Dermis blood vessel endothelial cell (primary cell): Measurements from ENCODE around the gene RTP5. TPM values are rescaled to one million over a fixed set of nuclear protein-coding genes. Genes with fewer than 3 reads are reported as not detected.

Experiments used
- DNase-seq: peaks from one replicate; pipeline ENCODE4 v3.0.0; 2010
- total RNA-seq: library from RNA; depleted of rRNA; stranded (reverse); fragments of >200 nt; gene quantifications from 2 replicates; pipeline ENCODE4 v1.2.3, GENCODE V29; 2014

Gene RTP5
- total RNA-seq, 1 donor from 2014 or later, result not detected

DNA sequence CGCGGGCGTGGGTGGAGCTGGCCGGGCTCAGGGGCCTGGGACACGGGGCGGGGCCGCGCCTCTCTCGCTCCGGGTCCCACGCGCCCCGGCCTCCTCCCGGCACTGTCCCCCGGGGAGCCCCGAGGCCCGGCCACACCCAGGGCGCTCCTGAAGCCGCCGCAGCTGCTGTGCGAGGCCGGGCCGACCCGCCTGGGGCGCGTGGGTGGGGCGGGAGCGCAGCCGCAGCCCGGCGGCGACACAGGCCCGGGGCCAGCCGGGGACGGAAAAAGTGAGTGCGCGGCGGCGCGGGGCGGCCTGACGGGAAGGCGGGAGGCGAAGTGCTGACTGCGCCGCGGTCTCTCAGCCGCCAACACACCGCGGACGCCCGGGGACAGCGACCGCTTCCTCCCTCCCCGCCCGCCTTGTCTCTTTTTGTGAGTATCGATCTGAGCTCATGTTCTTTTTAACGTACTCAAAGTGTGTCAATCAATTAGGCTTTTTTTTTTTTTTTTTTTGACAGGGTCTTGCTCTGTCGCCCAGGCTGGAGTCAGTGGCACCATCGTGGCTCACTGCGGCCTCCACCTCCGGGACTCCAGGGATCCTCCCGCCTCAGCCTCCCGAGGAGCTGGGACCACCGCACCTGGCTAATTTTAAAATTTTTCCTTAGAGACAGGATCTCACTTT is 25.3 kb upstream of the RTP5 start:
- peak; percentile 55 for DNase-seq

DNA sequence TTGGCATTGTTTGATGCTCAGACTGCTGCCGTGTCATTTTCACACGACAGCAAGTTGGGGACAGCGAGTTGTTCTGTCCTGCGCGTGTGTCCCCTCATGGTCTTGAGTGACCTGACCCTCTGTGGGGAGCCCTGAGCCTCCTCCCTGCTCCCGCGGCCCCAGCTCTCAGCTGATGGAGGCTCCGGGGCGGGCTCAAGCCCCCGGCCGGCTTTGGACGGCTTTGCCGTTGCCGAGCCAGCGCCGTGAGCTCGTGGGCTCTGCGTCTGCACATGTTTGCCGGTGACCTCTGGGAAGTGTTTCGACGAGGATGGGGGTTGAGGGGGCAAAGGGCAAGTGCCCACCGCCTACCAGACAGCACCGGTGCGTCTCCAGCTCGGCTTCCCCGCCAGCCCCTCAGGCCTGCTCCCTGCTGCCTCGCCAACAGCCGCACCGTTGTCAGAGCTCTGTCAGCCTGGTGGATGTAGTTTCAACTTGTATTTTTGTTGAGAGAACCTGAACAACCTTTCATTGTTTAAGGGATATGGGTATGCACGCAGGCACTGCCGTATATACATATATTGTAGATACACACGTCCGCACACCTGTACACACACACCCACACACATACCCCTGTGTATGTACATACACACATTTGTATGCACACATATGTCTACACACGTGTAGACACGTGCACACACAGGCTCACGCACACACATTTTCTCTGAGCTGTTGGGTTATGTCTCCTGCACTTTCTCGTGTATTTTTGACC is 24.5 kb upstream of the RTP5 start:
- DNase-seq, result no peak

DNA sequence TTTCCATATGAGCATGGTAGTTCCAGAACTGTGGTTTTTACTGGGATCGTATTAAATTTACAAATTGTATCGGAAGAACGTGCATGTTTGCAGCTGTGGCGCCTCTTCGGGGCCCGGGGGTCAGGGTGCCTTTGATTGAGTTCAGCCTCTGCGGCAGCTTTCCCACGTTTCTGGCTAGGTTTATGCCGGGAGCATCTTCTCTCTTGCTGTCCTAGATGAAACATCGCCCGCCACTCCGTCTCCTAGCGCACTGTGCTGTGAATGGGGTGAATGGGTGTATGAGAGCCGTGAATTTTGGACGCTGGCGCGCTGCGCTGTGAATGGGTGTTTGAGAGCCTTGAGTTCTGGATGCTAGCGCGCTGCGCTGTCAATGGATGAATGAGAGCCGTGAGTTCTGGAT is 23.1 kb upstream of the RTP5 start:
- no peak for DNase-seq

DNA sequence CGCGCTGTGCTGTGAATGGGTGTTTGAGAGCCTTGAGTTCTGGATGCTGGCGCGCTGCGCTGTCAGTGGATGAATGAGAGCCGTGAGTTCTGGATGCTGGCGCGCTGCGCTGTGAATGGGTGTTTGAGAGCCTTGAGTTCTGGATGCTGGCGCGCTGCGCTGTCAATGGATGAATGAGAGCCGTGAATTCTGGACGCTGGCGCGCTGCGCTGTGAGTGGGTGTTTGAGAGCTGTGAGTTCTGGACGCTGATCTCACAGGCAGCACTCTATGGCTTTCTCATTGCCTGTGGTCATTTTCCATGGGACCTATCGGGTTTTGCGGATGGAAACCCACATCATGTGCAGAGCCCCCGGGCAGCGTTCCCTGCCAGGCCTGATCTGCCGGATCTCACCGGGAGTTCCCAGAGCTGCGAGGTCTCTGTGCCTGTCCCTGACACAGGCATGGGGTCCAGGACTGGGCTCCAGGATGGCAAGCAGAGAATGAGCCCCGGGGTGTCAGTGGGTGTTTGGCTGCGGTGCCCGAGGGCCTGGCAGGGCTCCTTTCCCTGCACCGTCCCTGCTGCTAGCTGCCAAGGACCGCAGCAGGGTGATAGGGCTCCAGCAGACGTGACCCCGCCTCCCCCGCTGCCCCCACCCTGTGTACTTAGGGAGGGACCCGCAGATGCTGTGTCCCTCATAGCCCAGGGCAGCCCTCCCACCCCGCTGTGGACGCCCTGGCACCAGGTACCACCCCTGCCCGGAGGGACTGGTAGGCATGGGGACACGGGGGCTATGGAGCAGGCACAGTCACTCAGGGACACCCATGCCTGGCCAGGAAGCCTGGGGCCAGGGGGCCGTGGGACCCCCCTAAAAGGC is 20.5 kb upstream of the RTP5 start:
- no peak for DNase-seq

DNA sequence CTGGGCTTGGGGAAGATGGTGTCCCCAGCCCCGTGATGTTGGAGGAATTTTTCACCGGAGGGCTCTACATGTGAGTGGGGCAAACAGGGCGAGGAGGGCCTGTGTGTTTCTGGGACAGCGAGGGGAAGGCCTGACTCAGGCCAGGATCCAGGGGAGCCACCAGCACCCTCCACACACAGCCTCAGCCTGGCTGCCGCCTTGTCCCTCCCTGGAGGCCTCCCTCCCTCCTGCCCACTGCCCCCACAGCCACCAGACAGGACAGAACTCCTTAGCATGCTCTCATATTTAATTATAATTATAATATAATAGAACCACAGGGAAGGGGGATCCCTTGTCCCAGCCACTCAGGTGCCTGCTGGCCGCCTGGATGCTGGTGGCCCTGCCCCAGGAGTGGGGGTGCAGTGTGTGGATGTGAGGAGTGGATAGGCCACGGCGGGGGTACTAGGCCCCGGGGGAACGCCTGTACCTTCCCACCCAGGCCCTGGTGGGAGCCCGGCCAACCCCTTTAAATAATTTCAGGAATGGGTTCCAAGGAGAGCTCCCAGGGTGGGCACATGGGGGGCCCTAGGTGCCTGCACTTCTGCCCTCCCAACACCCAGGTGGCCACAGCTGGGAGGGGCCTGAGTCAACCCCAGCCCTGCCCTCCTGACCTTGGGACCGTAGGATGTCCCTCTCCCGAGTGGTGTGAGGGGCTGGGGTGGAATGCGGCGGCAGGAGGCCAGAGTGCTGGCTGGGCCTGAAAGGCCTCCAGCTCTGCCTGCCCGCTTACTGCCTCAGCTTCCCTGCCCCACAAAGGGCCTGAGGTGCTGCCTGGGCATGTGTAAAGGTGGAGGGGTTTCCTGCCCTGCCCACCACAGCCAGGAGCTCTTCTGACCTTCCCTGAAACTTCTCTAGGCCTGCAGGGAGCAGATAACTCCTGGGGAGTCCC is 19.6 kb upstream of the RTP5 start:
- DNase-seq, result no peak

DNA sequence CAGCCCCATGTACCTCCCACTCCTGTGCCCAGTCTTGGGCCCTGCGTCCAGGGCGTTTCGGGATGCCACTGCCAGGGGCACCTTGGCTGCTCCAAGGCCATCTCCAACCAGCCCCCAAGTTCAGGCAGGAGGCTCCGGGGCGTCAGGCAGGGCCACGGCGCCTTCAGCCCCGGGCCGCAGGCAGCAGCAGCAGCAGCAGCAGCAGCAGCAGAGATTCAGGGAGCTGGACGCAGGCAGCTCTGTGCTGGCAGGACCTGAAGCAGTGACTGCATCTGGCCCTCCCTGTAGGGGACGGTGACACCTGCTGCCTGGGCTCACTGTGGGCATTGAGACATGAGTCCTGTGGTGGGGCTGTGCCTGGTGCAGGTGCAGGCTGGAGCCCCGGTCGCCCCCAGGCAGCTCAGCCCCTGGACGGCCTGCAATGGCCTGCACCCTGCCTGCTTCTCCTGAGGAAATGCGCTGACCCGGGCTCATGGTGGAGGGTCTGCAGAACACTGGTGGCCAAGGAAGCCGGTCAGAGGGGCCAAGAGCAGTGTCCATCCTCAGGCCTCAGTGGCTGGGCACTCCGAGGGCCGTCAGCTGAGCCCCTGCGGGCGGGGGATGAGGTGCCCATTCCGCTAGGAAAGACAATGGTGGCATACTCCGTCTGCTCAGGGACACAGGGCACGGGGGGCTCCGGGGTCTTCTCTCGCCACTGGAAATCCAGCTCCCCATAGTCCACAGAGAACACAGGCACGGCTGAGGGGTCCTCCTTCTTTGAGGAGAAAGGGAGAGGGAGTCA is 18.8 kb upstream of the RTP5 start:
- no peak for DNase-seq

DNA sequence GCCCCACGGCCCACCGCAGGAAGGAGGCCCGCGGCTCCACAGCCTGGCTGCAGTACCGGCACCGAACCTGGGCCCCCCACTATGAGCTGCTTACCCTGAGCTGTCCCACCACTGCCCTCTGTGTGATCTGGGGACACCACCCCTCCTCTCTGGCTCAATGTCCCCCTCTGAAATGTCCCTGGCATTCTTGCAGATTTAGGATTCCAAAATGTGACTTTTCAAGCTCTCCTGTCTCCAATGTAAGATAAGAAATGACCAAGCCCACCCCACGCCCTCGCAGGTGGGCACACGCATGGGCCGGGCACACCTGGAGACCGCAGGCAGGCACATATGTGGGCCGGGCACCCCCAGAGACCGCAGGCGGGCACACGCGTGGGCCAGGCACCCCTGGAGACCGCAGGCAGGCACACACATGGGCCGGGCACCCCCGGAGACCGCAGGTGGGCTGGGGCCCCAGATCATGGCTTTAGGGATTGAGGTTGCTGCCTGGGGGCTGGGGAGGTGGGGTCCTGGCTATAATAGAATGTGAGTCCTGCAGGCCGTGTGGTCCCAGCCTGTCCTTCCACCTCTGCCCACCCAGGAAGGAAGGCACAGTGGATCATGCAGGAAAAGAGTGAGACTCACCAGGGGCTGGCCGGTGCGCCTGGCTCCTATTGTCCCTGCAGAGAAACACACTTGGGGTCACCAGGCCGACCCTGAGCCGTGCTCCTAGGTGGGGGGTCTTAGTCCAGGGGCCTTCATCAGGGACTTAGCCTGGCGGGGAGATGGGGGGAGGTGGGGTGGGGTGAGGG is 18.0 kb upstream of the RTP5 start:
- no peak for DNase-seq

DNA sequence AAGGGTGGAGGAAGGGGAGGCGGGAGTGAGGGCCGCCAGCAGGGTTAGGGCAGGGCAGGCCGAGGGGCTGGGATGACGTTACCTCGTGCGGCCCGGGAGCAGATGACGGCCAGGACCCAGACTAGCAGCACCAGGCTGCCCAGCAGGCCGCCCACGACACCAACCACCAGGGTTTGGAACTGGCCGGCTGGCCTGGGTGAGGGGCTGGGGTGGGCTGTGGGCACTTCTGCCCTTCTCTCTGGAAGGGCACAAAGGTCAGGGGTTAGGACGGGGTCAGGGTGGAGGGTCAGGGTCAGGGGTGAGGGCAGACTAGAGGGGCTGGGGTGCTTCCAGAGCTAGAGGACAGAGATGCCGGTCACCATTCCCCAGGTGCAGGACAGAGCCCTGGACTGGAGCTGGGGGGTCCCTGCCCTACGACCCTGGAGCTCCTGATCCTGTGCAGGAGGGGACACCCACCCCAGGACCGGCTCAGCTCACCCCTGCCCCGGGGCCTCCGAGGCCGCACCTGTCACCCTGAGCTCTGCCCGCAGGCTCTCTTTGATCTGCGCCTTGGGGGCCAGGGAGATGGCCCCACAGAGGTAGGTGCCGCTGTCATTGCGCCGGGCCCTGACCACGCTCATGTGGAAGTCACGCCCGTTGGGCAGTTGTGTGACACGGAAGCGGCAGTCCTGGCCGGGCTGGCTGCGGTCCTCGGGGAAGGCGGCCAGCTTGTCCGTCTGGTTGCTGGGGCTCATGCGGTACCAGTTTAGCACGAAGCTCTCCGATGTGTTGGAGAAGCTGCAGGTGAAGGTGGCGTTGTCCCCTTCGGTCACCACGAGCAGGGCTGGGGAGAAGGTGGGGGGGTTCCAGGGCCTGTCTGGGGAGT is 17.2 kb upstream of the RTP5 start:
- no peak for DNase-seq

DNA sequence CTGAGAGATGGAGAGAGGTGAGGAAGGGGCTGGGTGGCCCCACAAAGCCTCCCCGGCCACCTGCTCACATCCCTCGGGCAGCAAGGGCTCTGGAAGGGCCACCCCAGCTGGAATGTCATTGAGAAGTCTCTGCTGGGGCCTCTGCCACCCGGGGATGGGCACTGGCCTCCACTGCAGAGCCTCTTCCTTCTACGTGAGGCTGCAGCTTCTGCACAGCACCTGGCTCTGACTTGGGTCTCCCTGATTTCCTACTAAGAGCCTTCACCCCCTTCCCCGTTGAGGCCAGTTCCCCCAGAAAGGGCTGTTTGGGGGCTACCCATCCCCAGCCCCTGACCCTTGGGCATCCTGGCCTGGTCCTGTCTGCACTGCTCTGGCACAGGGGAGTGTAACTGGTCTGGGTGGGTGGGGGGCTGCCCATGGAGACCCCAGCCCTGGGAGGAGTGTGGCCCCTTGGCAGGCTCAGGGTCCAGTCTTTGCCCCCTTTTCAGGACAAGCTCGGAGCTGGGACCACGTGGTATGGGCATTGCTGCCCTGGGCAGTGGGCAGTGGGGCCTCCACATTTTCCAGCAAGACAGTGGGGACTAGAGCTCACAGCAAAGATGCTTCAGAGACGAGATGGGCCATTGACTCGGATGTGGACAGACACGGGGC is 16.4 kb upstream of the RTP5 start:
- no peak for DNase-seq

DNA sequence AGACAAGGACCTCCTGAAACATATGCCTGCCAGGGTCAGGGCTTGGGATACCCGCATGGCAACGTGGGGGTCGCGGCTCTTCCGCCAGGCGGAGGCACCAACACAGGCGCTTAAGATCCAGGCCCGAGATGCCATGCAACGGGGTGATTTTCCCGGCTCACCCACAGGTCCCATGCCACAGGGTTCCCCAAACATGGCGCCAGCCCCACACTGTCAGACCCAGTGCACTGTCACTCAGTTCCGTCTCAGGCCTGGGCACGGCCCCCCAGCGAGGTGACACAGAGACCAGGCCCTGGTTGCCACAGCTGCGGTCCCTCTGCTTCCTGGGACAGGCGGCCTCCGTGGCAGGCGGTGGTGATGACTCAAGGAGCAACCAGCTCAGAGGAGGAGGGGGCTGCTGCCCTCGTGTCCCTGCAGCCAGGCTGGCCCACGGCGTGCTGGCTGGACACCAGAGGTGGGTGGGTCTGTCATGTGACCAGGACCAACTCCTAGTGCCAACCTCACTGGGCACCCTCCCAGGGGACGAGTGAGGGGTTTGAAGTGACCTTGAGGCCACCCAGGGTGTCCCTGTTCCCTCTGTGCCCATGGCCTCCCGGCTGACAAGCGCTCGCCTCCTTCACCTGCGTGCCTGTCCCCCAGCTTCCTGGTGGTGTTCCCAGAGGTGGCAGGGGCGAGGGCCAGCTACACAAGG is 15.7 kb upstream of the RTP5 start:
- DNase-seq, result no peak

DNA sequence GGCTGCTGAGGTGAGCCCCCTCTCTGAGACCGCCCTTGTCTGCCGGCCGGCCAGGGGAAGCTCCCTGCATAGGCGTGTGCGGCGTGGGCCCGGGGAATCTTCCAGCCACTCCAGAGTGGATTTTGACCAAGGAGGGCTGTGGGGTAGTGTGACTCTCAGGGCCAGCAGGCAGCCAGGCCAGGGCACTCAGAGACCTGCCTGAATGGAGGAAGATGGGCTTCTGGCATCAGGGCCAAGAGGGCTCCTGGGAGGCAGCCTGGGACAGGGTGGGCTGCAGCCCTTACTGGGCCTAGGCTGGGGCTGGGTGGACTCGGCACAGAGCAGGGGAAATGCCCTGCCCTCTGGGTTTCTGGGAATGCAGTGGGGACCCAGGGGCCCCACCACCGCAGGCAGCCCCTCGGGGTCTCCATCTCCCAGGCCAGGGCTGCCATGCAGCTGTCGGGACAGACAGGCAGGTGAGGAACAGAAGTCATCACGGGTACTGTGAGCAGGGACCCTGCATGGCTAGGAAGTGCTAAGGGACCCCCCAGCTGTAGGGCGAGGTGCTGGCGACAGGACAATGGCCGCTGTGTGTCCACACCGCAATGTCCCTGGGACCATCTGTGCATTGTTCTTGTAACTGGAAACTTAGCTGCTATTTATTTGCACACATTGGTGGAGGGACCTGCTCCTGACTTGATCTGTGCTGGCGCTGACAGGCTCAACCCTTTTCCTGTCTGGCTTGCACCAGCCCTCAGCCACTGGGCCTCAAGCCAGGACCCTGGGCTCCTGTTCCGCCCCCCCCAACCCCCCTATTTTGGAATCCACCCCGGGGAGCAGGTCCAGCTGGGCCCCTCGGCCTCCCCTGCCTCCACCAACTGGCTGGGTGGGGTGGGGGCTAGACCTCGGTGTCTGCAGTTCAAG is 14.9 kb upstream of the RTP5 start:
- peak; percentile 34 for DNase-seq

DNA sequence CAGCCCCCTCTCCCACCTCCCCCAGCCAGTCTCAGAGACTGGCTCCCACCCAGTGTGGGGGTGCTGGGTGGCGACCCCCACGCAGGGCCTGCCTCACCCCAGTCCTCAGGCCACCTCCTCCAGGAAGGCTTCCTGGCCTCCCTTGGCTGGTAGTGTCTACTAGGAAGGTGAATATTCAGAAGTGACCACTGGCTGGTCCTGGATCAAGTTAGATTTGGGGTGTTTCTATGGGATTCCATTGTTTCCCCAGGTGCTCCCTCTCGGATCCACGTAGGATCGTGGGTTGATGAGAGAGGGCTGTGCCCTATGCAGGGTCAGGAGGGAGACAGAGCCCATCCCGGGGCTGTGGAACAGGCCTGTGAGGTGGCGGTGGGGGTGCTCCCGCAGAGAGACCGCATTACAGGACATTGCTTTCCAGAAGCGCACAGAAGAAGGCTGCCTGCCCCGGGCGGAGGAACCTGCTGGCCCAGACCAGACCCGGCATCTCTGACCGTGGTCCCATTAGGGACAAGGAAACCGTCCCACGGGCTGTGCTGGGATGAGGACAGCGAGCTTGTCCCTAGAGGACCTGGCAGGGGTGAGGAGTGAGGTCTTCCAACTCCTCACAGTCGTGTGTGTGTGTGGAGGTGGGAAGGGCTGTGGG is 14.2 kb upstream of the RTP5 start:
- DNase-seq, result no peak

DNA sequence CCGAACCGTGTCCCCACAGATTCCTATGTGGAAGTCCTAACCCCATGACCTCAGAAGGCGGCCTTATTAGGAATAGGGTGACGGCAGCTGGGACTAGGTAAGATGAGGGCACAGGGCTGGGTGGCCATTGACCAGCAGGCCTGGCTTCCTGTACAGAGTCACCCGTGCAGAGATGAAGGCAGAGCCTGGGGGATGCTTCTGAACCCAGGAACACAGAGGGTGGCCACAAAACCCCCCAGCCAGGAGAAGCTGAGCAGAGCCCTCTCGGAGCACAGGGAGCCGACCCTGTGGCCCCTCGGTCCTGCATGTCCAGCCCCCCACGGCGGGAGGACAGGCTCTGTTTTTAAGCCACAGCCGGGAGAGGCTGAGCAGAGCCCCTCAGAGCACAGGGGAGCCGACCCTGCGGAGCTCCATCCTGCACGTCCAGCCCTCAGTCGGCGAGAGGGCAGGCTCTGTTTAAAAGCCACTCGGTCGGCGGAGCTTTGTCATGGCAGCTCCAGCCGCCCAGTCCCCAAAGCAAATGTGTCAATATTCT is 13.6 kb upstream of the RTP5 start:
- no peak for DNase-seq

DNA sequence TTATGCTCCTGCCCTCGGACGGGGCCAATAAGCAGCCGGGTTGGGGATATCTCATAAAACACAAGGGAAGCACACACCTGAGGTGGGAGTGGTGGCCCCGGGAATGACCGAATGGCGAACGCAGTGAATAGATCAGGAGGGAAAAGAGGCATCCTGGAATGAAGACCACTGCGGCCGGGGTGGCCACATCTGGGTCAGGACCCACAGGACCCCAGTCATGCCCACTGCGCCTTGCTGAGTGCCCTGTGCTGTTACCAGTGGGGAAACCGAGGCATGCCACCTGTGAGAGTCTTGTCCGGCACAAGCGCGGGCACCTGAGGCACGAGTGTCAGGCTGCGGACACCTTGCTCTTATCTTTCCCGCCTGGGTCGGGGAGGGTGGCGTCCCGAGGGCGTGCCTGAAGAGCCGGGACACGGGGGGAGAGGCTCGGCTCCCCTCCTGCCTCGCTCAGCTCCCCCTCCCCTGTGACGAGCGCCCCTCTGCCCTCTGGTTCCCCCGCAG is 12.4 kb upstream of the RTP5 start:
- no peak for DNase-seq

DNA sequence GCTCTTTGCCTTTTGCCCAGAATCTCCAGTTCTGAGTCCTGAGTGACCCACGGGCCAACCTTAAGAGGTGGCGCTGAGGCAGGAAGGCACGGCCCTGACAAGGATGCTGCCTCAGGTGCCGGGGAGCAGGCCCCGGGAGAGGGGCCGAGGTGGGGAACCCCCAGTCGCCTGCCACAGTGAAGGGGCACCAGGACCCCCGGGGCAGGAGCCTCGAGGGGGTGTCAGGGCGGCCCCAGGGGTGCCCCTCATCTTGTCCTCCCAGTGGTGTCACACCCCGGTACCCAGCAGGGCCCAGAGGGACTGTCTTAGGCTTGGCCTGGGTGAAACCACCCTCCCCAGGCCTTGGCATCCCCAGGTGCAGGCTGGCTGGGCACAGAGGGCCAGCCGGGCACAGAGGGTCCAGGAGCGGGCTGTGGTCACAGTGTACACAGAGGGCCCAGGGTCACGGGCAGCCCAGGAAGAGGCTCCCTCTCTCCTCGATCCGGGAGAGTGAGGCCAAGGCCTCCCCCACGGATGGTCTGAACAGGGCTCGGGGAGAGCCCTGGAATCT is 11.9 kb upstream of the RTP5 start:
- DNase-seq, result no peak
